Fibroblast of lung (primary cell): ENCODE data around the gene EDC4. TPM values are rescaled to one million over a fixed set of nuclear protein-coding genes. Genes with fewer than 3 reads are reported as not detected.

Experiments
- DNase-seq, 2 donors: peaks; one replicate each; pipeline versions ENCODE4 v3.0.0 to v3.0.0-alpha.2; 2010; ENCODE audit warnings: low read depth in 2 of 2
- H2AFZ ChIP-seq: 2 replicates; pipeline ENCODE4 v1.5.1; 2012; ENCODE audit warnings: low read length, control low read depth, inconsistent platforms
- H3K27ac ChIP-seq: 2 replicates; pipeline ENCODE4 v1.5.1; 2011; ENCODE audit warnings: low read length, control low read depth; ENCODE audit not compliant: insufficient read depth
- H3K27me3 ChIP-seq: 2 replicates; pipeline ENCODE4 v1.5.1; 2011; ENCODE audit warnings: mild to moderate bottlenecking, low read length; ENCODE audit not compliant: control insufficient read depth, insufficient read depth
- H3K36me3 ChIP-seq: 2 replicates; pipeline ENCODE4 v1.5.1; 2011; ENCODE audit warnings: low read length; ENCODE audit not compliant: control insufficient read depth, insufficient read depth
- H3K4me1 ChIP-seq: 2 replicates; pipeline ENCODE4 v1.5.1; 2011; ENCODE audit warnings: low read length; ENCODE audit not compliant: control insufficient read depth, insufficient read depth; ENCODE audit errors: extremely low read depth
- H3K4me2 ChIP-seq: 2 replicates; pipeline ENCODE4 v1.5.1; 2011; ENCODE audit warnings: low read length, control low read depth; ENCODE audit not compliant: insufficient read depth; ENCODE audit errors: extremely low read depth
- H3K4me3 ChIP-seq, 4 experiments: fragments of 200-600 bp in 1 of 4; sonication (generic) in 1 of 4; replicated peaks in 1 of 4; 2 replicates each; pipeline ENCODE4 v1.5.1; 2011 to 2016; ENCODE audit warnings: low read length in 4 of 4, low read depth in 3 of 4, mild to moderate bottlenecking in 3 of 4, control low read depth in 2 of 4, inconsistent platforms in 1 of 4, mixed read lengths in 1 of 4; ENCODE audit not compliant: insufficient read depth in 1 of 4; ENCODE audit errors: control extremely low read depth in 1 of 4
- H3K79me2 ChIP-seq: 2 replicates; pipeline ENCODE4 v1.5.1; 2012; ENCODE audit warnings: mild to moderate bottlenecking, low read length, inconsistent platforms; ENCODE audit not compliant: control insufficient read depth, insufficient read depth
- H3K9ac ChIP-seq: 2 replicates; pipeline ENCODE4 v1.5.1; 2011; ENCODE audit warnings: mild to moderate bottlenecking, low read length, control low read depth; ENCODE audit not compliant: insufficient read depth
- H3K9me3 ChIP-seq: 2 replicates; pipeline ENCODE4 v1.5.1; 2012; ENCODE audit warnings: low read depth, low read length; ENCODE audit not compliant: control insufficient read depth, insufficient read depth
- H4K20me1 ChIP-seq: 2 replicates; pipeline ENCODE4 v1.5.1; 2011; ENCODE audit warnings: low read length; ENCODE audit not compliant: control insufficient read depth, insufficient read depth; ENCODE audit errors: extremely low read depth
- CTCF ChIP-seq, 2 donors: IDR thresholded peaks in 1 of 2; conservative IDR thresholded peaks in 1 of 2; 1 replicate in 1 of 2; 2 replicates in 1 of 2; pipeline ENCODE4 v1.5.1; 2011 to 2012; ENCODE audit warnings: low read length in 2 of 2, control low read depth in 1 of 2, inconsistent platforms in 1 of 2, low read depth in 1 of 2, mild to moderate bottlenecking in 1 of 2
- EZH2 ChIP-seq: IDR thresholded peaks from 2 replicates; pipeline ENCODE4 v1.5.1; 2012; ENCODE audit warnings: low read length, control low read depth, mild to moderate bottlenecking; ENCODE audit errors: missing control alignments
- polyA plus RNA-seq, 2 donors: library from polyadenylated mRNA; depleted of rRNA in 1 of 2; stranded (reverse) in 1 of 2; unstranded in 1 of 2; fragments of >200 nt; gene quantifications; 2 replicates each; pipeline ENCODE4 v1.2.1, GENCODE V29; 2011 to 2012; ENCODE audit warnings: missing spikeins in 1 of 2
- total RNA-seq: library from RNA; depleted of rRNA; stranded (reverse); fragments of >200 nt; gene quantifications from 2 replicates; pipeline ENCODE4 v1.2.1, GENCODE V29; 2014

EDC4 gene
- total and polyA plus RNA-seq, 2 donors (not counting 1 experiment from before 2014, with no cell fraction given) = 27.4 to 49.4 TPM

- H3K9ac ChIP-seq = peak overlapping the region; percentile 39
- peaks cover 90% of the 10 kb centered on the region for H3K79me2 ChIP-seq
- H4K20me1 ChIP-seq = peaks cover 3% of the 10 kb centered on the region
- H3K4me2 ChIP-seq = peak overlapping the region; percentile 8
- no peak overlapping the region for H2AFZ ChIP-seq
- no peaks in the 10 kb centered on the region for H3K9me3 ChIP-seq
- peaks cover 6% of the 10 kb centered on the region for H3K36me3 ChIP-seq
- no peaks in the 10 kb centered on the region for H3K27me3 ChIP-seq
- H3K27ac ChIP-seq = peak overlapping the region; percentile 99
- DNase-seq = no peak
- H3K4me1 ChIP-seq = peaks cover 39% of the 10 kb centered on the region
- H3K4me3 ChIP-seq = no peak overlapping the region
- no peak for TF ChIP-seq CTCF (conservative IDR thresholded peaks at IDR 0.05 in 1 of 2, IDR thresholded peaks at IDR 0.05 in 1 of 2; ENCODE audit: low read depth in 1 of 2, low read length in 2 of 2)
- TF ChIP-seq EZH2 = no peak
Measured at GRCh38 chr16:67858500-67858899, 14.4 kb upstream of the EDC4 start.

DNA sequence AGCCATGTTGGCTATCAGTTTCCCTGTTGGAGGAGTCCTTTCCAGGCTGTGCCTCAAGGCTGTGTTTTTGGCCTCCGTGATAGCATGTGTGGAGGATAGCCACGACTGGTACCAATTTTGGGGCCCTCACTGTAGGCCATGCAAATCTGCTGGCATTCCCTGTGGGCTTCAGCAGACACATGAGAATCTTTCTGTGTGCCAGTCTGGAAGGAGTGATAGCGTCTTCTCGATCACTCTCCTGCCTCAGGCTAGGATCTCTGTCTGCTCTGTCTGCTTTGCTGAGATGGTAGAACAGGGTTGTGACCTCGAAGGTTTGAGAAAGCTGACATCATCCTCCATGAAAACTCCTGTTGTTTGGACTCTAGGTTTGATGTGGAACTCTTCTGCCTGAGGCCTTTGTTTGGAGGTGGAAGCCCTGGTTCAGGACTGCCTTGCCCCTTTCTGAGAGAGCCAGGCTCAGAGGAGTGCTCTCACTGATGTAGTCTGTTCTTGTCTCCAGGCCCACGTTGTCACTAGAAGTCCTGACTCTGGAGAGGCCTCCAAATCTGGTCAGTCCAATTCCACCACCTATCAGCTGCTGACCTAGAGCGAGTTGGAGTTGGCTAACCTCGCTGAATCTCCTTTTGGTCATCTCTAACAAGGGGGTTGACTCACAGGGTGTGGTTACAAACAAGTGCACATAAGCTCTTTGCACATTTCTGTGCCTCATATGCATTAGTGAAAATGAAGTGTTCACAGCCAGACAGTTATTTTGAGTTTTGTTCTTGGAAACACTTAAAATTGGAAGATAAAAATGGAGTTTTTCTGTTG, 12.1 kb upstream of the EDC4 start:
- H3K27ac ChIP-seq = peak overlapping the region; percentile 77
- peaks cover 3% of the 10 kb centered on the region for H4K20me1 ChIP-seq
- H3K79me2 ChIP-seq = peaks cover 85% of the 10 kb centered on the region
- H3K4me1 ChIP-seq = peaks cover 44% of the 10 kb centered on the region
- peaks cover 6% of the 10 kb centered on the region for H3K36me3 ChIP-seq
- no peaks in the 10 kb centered on the region for H3K27me3 ChIP-seq
- no peak overlapping the region for H3K9ac ChIP-seq
- no peaks in the 10 kb centered on the region for H3K9me3 ChIP-seq
- TF ChIP-seq EZH2 (no peak), CTCF (conservative IDR thresholded peaks at IDR 0.05 in 1 of 2, IDR thresholded peaks at IDR 0.05 in 1 of 2; ENCODE audit: low read depth in 1 of 2, low read length in 2 of 2) (no peak)
- H3K4me2 ChIP-seq = peak overlapping the region; percentile 30
- H3K4me3 ChIP-seq = no peak overlapping the region
- no peak overlapping the region for H2AFZ ChIP-seq
- DNase-seq = peak; percentile 50 to 72

GRCh38 chr16:67861877-67862276, 11.0 kb upstream of the EDC4 start:
- Histone ChIP-seq H2AFZ (no peak overlapping the region), H3K79me2 (peaks cover 76% of the 10 kb centered on the region), H3K4me1 (peaks cover 42% of the 10 kb centered on the region), H3K9me3 (no peaks in the 10 kb centered on the region), H3K4me3 (no peak overlapping the region), H3K36me3 (peaks cover 10% of the 10 kb centered on the region), H3K27me3 (no peaks in the 10 kb centered on the region), H3K27ac (peak overlapping the region; percentile 63), H3K9ac (no peak overlapping the region), H4K20me1 (peaks cover 3% of the 10 kb centered on the region), H3K4me2 (no peak overlapping the region)
- DNase-seq = no peak
- no peak for TF ChIP-seq CTCF (conservative IDR thresholded peaks at IDR 0.05 in 1 of 2, IDR thresholded peaks at IDR 0.05 in 1 of 2; ENCODE audit: low read depth in 1 of 2, low read length in 2 of 2)
- no peak for TF ChIP-seq EZH2
